SH-SY5Y (cell line): ENCODE results near the gene RAP1GAP.

Experiments
- GATA2 ChIP-seq: IDR thresholded peaks from 2 replicates; pipeline ENCODE4 v1.6.1; 2011; ENCODE audit warnings: mild to moderate bottlenecking, low read depth, low read length
- GATA3 ChIP-seq: IDR thresholded peaks from 2 replicates; pipeline ENCODE4 v1.6.1; 2011; ENCODE audit warnings: low read depth, mild to moderate bottlenecking, low read length, moderate library complexity

DNA sequence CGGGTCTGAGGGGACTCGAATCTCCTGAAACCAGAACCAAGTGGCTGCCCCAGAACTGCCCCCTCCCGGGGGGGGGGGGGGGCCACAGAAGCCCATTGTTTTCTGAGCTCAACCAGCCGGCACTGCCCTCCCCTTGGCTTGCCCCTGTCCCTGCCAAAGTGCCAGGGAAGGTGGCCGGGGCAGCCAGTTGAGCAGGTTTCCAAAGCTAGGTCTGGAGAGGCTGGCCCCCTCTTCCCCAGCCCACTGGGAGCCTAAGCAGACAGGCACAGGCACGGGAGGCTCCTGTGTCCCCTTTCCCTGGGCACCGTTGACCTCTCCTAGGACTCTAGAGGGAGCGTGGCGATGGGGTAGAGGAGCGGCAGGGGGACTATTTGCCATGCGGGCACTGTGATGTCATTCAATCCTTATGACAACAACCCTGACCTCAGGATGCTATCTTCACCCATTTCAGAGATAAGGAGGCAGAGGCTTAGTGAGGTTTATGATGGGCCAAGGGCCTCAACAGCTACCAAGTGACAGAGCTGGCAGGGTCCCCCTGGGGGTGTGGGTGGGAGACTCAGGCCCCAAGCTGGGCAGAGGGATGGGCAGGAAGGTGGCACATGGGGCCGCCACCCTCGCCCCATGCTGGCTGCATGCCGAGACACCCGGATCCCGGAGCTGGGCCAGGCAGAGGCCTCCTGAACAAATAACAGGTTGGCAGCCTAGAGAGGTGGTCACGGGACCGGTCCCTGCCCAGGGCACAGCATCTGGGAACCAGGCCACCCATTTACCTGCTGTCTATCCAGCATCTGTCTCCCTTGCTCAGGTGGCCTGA, 35.0 kb downstream of the RAP1GAP start:
- TF ChIP-seq GATA2 (no peak), GATA3 (no peak)
